GM12878 (cell line): ENCODE data around the gene NFATC2. TPM values are rescaled to one million over a fixed set of nuclear protein-coding genes. Genes with fewer than 3 reads are reported as not detected.

Source experiments
- ASH2L ChIP-seq: fragments of 300-600, 200-600 bp; sonication (generic); IDR thresholded peaks from 2 replicates; pipeline ENCODE4 v1.6.1; 2017; ENCODE audit warnings: low read depth, mild to moderate bottlenecking, borderline replicate concordance
- CHD1 ChIP-seq: IDR thresholded peaks from 2 replicates; pipeline ENCODE4 v1.6.1; 2012; ENCODE audit warnings: low read depth, low read length, improper control_type of control experiment
- FOXM1 ChIP-seq: IDR thresholded peaks from 2 replicates; pipeline ENCODE4 v1.6.1; 2012; ENCODE audit warnings: low read depth, mild to moderate bottlenecking, inconsistent platforms, low read length, moderate library complexity
- IKZF1 ChIP-seq: fragments of 450-650 bp; conservative IDR thresholded peaks from 2 replicates; pipeline ENCODE4 v1.6.1; 2017; ENCODE audit warnings: antibody characterized with exemption, mild to moderate bottlenecking
- NFIC ChIP-seq: IDR thresholded peaks from 2 replicates; pipeline ENCODE4 v1.6.1; 2012; ENCODE audit warnings: low read depth, mild to moderate bottlenecking, inconsistent platforms, low read length, moderate library complexity
- NR2C1 ChIP-seq: fragments of 450-650 bp; IDR thresholded peaks from 2 replicates; pipeline ENCODE4 v1.6.1; 2017; ENCODE audit warnings: antibody characterized with exemption, mild to moderate bottlenecking, moderate library complexity
- NR2F1 ChIP-seq: fragments of 450-650 bp; conservative IDR thresholded peaks from 2 replicates; pipeline ENCODE4 v1.6.1; 2017; ENCODE audit warnings: mild to moderate bottlenecking
- POLR2A ChIP-seq: IDR thresholded peaks from 2 replicates; pipeline ENCODE4 v1.6.1; 2011; ENCODE audit warnings: low read depth, mild to moderate bottlenecking, low read length
- POLR2AphosphoS2 ChIP-seq: IDR thresholded peaks from 2 replicates; pipeline ENCODE4 v1.6.1; 2011; ENCODE audit warnings: low read depth, mild to moderate bottlenecking, low read length, improper control_type of control experiment, moderate library complexity
- RAD51 ChIP-seq: fragments of 450-650 bp; IDR thresholded peaks from 2 replicates; pipeline ENCODE4 v1.6.1; 2016; ENCODE audit warnings: moderate library complexity, mild to moderate bottlenecking, inconsistent platforms
- SIN3A ChIP-seq: IDR thresholded peaks from 2 replicates; pipeline ENCODE4 v1.6.1; 2012; ENCODE audit warnings: low read depth, low read length, improper control_type of control experiment
- SPI1 ChIP-seq: IDR thresholded peaks from 2 replicates; pipeline ENCODE4 v1.6.1; 2011; ENCODE audit warnings: low read depth, mild to moderate bottlenecking, low read length, moderate library complexity, borderline replicate concordance; ENCODE audit not compliant: insufficient read depth
- STAT3 ChIP-seq: IDR thresholded peaks from 2 replicates; pipeline ENCODE4 v1.6.1; 2011; ENCODE audit warnings: low read depth, low read length, improper control_type of control experiment
- polyA plus RNA-seq, 11 experiments: library from polyadenylated mRNA; depleted of rRNA in 4 of 11; unstranded in 6 of 11; stranded (reverse) in 5 of 11; fragments of >200 nt; fragmentation: Nextera tagmentation in 4 of 11; fragmentation: Illumina TruSeq in 1 of 11; extraction: Ambion mirVana in 4 of 11; extraction: Trizol in 1 of 11; gene quantifications; 1 replicate in 1 of 11; 2 replicates in 10 of 11; pipeline versions ENCODE4 v1.2.1 to v1.2.3, GENCODE V29; 2011 to 2016; ENCODE audit warnings: inconsistent platforms in 2 of 11, missing spikeins in 2 of 11, low read depth in 1 of 11
- total RNA-seq, 4 experiments: library from RNA; depleted of rRNA in 3 of 4; stranded (reverse); fragments of >200 nt in 3 of 4; fragmentation: Illumina TruSeq in 1 of 4; extraction: Trizol in 1 of 4; gene quantifications; 2 replicates each; pipeline versions ENCODE4 v1.2.1 to v1.2.3, GENCODE V29; 2013 to 2021
- TF ChIP-seq, protein P1 (sequence below): IDR thresholded peaks from 2 replicates; pipeline ENCODE4 v1.6.1; 2012; ENCODE audit warnings: low read length, inconsistent platforms
- TF ChIP-seq, protein P2 (sequence below): fragments of 450-650 bp; IDR thresholded peaks from 2 replicates; pipeline ENCODE4 v1.6.1; 2017; ENCODE audit warnings: mild to moderate bottlenecking
- TF ChIP-seq, protein P3 (sequence below): fragments of 450-650 bp; IDR thresholded peaks from 2 replicates; pipeline ENCODE4 v1.6.1; 2017; ENCODE audit warnings: low read depth, mild to moderate bottlenecking, moderate library complexity
- TF ChIP-seq, protein P4 (sequence below): IDR thresholded peaks from 2 replicates; pipeline ENCODE4 v1.6.1; 2011; ENCODE audit warnings: borderline replicate concordance, low read depth, mild to moderate bottlenecking, moderate library complexity, low read length; ENCODE audit not compliant: insufficient read depth, poor library complexity, severe bottlenecking
- TF ChIP-seq, protein P5 (sequence below): fragments of 450-650 bp; IDR thresholded peaks from 2 replicates; pipeline ENCODE4 v1.6.1; 2017; ENCODE audit warnings: mild to moderate bottlenecking, moderate library complexity
- TF ChIP-seq, protein P6 (sequence below): fragments of 450-650 bp; IDR thresholded peaks from 2 replicates; pipeline ENCODE4 v1.6.1; 2016; ENCODE audit warnings: mild to moderate bottlenecking

Gene NFATC2
- total and polyA plus RNA-seq, 10 of the 15 experiments (the other 5 are each of a cell fraction or from before 2014, with no cell fraction given): 3.3 to 20.0 (median 7.3) TPM

DNA sequence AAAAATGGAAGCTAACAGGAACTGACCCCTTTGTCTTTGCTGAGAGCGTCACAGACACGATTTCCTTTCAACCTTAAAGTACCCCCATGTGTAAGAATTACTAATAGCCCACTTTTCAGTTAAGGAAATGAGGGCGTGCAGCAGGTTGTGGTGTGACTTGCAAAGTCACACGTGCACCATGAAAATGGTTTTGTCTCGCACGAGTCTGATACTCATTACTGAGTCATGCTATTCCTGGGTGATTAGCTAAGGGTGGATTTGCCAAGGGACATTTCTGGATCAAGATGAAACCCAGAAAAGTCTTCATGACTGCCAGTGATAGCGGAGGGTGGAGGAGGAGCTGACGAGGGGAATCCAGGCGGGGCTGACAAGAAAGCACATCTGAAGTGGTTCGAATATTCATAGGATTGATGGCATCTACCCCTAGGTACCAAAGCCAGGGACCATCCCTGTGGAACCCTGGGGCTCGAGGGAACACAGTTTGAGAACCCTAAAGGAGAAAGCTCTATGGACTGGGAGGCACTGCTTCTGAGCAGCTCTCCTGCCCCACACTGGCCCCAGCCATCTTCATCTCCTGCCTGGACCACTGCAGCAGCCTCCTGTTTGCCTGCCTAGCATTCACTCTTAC is 12.1 kb upstream of the NFATC2 start (continued):
- no peak for TF ChIP-seq STAT3
- no peak for TF ChIP-seq ASH2L
- peak; percentile 21; the same call in 1 of the 2 replicates for TF ChIP-seq IKZF1
- TF ChIP-seq, protein P1, sequence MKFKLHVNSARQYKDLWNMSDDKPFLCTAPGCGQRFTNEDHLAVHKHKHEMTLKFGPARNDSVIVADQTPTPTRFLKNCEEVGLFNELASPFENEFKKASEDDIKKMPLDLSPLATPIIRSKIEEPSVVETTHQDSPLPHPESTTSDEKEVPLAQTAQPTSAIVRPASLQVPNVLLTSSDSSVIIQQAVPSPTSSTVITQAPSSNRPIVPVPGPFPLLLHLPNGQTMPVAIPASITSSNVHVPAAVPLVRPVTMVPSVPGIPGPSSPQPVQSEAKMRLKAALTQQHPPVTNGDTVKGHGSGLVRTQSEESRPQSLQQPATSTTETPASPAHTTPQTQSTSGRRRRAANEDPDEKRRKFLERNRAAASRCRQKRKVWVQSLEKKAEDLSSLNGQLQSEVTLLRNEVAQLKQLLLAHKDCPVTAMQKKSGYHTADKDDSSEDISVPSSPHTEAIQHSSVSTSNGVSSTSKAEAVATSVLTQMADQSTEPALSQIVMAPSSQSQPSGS: 0 out of 2 replicates have a peak, but pooled peaks have one; percentile 22
- TF ChIP-seq, protein P2, sequence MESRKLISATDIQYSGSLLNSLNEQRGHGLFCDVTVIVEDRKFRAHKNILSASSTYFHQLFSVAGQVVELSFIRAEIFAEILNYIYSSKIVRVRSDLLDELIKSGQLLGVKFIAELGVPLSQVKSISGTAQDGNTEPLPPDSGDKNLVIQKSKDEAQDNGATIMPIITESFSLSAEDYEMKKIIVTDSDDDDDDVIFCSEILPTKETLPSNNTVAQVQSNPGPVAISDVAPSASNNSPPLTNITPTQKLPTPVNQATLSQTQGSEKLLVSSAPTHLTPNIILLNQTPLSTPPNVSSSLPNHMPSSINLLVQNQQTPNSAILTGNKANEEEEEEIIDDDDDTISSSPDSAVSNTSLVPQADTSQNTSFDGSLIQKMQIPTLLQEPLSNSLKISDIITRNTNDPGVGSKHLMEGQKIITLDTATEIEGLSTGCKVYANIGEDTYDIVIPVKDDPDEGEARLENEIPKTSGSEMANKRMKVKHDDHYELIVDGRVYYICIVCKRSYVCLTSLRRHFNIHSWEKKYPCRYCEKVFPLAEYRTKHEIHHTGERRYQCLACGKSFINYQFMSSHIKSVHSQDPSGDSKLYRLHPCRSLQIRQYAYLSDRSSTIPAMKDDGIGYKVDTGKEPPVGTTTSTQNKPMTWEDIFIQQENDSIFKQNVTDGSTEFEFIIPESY: no peak
- TF ChIP-seq NR2C1: no peak
- TF ChIP-seq, protein P3, sequence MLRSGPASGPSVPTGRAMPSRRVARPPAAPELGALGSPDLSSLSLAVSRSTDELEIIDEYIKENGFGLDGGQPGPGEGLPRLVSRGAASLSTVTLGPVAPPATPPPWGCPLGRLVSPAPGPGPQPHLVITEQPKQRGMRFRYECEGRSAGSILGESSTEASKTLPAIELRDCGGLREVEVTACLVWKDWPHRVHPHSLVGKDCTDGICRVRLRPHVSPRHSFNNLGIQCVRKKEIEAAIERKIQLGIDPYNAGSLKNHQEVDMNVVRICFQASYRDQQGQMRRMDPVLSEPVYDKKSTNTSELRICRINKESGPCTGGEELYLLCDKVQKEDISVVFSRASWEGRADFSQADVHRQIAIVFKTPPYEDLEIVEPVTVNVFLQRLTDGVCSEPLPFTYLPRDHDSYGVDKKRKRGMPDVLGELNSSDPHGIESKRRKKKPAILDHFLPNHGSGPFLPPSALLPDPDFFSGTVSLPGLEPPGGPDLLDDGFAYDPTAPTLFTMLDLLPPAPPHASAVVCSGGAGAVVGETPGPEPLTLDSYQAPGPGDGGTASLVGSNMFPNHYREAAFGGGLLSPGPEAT: no peak
- no peak for TF ChIP-seq POLR2AphosphoS2
- no peak for TF ChIP-seq NR2F1
- TF ChIP-seq NFIC: no peak
- TF ChIP-seq RAD51: no peak
- TF ChIP-seq, protein P4, sequence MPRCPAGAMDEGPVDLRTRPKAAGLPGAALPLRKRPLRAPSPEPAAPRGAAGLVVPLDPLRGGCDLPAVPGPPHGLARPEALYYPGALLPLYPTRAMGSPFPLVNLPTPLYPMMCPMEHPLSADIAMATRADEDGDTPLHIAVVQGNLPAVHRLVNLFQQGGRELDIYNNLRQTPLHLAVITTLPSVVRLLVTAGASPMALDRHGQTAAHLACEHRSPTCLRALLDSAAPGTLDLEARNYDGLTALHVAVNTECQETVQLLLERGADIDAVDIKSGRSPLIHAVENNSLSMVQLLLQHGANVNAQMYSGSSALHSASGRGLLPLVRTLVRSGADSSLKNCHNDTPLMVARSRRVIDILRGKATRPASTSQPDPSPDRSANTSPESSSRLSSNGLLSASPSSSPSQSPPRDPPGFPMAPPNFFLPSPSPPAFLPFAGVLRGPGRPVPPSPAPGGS: no peak
- TF ChIP-seq, protein P5, sequence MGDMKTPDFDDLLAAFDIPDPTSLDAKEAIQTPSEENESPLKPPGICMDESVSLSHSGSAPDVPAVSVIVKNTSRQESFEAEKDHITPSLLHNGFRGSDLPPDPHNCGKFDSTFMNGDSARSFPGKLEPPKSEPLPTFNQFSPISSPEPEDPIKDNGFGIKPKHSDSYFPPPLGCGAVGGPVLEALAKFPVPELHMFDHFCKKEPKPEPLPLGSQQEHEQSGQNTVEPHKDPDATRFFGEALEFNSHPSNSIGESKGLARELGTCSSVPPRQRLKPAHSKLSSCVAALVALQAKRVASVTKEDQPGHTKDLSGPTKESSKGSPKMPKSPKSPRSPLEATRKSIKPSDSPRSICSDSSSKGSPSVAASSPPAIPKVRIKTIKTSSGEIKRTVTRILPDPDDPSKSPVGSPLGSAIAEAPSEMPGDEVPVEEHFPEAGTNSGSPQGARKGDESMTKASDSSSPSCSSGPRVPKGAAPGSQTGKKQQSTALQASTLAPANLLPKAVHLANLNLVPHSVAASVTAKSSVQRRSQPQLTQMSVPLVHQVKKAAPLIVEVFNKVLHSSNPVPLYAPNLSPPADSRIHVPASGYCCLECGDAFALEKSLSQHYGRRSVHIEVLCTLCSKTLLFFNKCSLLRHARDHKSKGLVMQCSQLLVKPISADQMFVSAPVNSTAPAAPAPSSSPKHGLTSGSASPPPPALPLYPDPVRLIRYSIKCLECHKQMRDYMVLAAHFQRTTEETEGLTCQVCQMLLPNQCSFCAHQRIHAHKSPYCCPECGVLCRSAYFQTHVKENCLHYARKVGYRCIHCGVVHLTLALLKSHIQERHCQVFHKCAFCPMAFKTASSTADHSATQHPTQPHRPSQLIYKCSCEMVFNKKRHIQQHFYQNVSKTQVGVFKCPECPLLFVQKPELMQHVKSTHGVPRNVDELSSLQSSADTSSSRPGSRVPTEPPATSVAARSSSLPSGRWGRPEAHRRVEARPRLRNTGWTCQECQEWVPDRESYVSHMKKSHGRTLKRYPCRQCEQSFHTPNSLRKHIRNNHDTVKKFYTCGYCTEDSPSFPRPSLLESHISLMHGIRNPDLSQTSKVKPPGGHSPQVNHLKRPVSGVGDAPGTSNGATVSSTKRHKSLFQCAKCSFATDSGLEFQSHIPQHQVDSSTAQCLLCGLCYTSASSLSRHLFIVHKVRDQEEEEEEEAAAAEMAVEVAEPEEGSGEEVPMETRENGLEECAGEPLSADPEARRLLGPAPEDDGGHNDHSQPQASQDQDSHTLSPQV: no peak
- no peak for TF ChIP-seq CHD1
- no peak for TF ChIP-seq POLR2A
- TF ChIP-seq SPI1: peak; percentile 36; the same call in 1 of the 2 replicates
- TF ChIP-seq SIN3A: no peak
- TF ChIP-seq, protein P6, sequence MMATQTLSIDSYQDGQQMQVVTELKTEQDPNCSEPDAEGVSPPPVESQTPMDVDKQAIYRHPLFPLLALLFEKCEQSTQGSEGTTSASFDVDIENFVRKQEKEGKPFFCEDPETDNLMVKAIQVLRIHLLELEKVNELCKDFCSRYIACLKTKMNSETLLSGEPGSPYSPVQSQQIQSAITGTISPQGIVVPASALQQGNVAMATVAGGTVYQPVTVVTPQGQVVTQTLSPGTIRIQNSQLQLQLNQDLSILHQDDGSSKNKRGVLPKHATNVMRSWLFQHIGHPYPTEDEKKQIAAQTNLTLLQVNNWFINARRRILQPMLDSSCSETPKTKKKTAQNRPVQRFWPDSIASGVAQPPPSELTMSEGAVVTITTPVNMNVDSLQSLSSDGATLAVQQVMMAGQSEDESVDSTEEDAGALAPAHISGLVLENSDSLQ: no peak
- TF ChIP-seq FOXM1: no peak
